Fibroblast of upper back skin (primary cell): ENCODE measurements around the gene NTS.

Experiments used
- DNase-seq: peaks from one replicate; pipeline ENCODE4 v3.0.0-alpha.2; 2013

The NTS gene

DNA sequence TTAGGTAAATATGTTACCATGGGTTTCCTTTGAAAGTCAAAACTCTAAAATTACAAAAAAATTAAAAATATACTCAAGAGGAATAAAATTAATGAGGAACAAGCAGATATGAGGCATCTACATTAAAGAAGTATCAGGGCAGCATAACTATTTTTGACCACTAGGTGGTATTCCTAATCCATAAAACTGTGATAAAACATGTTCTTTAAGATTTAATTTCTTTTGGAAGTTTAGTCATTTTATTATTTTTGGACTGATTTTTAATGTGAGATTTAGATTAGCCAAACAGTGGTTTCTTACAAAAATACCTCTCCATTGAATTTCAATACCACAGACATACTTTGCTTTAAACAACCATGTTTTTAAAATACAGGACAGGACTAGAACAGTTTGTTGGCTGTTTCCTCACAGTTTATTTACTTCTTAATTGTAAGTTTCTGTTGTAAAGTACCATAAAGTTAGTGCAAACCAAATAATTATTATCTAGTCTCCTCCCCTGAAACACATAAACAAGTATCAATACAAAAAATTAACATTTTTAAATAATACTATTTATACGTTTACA is 49.8 kb downstream of the NTS start:
- DNase-seq = peak; percentile 48

DNA sequence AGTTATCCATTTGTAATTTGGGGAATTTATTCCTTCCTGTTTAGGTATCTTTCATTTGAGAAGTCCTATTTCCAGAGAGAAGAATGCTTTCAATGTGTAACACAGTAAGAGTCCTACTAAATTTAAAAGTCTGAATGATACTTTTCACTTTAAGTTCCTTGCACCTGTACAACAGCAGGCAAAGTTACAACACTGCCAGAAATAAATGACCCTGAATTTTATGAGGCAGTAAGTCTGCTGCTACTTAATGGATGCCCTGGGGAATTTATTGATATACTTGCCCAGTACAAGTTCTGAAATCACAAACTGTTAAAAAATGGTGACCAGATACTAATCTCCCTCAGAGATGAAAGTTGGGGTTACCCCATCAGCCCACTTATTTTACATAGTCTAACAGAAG is 53.1 kb downstream of the NTS start:
- DNase-seq = no peak
